OCI-M1 (cell line): ENCODE measurements around the gene UCHL1.
"Not testable (repeated sequence)": the region's sequence is repeated elsewhere in the genome, so short reads cannot be mapped to it uniquely, and the experiment has no call there.

Source experiments
- DNase-seq: peaks from one replicate; lab custom pipeline; 2025; lab: John Stamatoyannopoulos, UW

The UCHL1 gene

DNA sequence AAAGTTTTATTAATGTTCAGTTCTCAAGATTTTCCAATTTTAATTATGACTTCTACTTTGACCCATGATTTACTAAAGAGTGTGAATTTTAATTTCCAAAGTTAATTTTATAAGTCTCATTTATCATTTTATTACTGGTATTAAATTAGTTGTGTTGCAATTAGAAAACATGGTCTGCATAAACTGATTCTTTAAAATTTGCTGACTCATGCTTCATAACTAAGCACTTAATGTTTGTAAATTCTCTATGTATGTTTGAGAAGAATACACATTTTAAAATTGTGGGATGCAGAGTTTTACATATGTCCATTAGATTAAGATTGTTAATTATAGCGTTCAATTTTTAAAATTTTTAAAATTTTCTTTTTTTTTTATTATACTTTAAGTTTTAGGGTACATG, 20.2 kb upstream of the UCHL1 start:
- no peak for DNase-seq

DNA sequence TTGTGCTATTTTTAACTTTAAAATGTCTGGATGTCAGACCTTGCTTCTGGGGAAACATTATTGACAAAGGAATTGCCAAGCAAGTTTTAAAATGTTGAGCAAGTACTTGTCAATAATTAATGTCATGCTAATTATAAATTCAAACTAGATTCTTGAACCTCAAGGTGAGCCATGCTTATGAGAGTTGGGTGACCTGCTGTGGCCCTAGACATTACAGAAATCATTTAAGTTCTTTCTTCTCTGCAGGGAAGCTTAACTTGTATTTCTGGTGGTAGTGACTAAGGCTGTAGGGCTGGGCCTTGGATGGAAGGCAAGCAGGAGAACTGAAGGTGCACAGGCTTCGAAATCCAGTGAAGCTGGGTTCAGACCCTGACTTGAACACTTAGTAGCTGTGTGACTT, 14.8 kb upstream of the UCHL1 start:
- no peak for DNase-seq

DNA sequence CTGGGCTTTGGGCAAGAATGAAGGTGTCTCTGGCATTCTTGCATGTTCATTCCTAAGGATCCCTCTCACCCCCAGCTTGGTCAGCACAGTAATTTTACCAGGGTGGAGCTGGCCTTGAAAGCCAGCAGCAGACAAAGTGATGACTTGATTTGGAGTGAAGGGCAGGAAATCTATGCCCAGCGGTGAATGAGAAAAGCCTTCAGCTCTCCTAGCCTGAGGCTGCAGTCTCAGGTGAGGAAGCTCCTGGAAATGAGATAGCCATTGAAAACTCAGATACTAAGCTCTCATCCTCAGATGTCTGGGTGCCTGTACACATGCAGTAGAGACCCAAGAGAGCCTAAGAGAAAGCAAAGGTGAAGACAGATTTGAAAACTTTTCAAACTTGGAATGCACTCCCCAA, 10.7 kb upstream of the UCHL1 start:
- DNase-seq = no peak

DNA sequence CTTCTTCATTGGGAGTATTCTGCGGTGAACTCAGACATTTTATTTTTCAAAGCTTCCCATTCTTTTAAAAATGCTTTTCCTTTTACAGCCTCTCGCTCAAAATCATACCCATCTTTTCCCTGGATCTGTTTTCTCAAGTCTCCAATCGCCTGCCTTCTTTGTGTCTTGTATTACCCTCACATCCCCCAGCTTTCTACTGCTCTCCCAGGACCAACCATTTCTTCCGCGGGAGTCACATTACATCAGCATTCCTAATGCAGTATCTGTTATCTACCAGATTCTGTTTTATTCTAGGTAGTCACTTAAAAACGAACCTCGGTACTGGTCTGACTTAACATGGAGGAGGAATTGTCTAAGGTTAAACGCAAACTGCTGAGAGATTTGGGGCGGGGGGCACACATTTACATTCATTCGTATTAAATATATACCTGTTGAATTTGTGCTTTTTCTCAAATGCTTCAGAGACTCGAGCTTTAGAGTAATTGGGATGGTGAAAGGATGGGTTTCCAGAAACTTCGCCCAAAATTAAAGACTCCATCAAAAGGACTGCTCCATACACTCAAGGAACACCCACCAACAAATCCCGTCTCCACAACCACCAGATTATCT, 493 bp upstream of the UCHL1 start:
- no peak for DNase-seq

DNA sequence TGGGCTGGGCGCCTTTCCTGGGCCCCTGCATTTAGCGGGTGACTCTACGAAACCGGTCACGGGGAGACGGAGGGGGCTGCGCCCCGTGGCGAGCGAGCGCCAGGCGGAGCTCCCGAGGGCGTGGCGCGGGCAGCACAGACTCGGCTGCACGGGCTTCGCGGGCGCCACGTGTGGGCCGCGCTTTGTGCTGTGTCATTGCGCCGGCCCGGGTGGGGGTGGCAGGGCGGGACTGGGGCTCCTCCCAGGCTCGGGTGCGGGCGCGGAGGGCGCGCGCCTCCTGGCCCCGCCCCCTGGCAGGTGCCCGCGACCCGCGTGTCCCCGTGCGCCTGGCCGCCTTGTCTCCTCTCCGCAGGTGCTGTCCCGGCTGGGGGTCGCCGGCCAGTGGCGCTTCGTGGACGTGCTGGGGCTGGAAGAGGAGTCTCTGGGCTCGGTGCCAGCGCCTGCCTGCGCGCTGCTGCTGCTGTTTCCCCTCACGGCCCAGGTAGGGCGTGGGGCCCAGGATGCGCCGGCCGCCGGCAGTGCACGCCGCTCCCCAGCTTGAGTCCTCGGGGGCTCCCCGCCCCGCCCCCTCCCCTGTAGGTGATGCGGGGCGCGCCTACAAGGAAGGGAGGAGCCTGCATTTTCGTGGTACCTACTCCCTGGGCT, 651 bp downstream of the UCHL1 start:
- DNase-seq = no peak

DNA sequence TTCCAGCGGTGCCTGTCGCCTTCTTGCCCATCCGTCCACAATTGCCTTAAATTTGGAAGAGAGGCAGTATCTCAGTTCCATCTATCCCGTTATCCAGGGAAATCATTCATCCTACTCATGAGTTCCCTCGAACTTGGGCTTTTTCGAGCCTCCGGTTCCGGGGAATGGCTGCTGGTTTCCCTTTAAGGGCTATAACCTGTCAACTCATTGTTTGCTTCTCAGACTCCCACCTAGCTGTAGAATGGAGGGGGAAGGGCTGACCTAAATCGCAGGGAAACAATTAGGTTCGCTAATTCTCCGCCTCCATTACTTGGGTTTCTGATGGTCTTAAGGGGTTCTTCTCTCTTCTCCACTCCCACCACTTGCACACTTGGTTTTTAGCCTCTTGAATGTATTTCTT, 1.2 kb downstream of the UCHL1 start:
- no peak for DNase-seq

DNA sequence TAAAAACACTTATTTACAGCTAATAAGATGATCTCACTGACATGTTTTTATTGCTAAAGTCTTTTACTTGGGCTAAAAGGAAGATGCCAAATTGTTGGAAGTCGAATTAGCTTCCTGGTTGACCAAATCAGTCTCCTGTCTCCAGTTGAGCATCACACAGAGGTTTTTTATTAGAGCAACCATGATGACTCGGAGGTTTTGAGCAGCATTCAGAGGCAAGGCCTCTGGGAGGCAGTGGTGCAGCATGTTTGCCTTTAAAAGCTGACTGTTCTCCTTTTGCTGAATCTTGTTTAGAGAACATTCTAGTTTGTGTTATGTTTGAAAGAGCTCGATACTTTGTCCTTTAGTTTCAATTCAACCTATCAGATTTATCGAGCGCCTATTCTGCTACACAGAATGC, 2.1 kb downstream of the UCHL1 start:
- peak; percentile 9 for DNase-seq

DNA sequence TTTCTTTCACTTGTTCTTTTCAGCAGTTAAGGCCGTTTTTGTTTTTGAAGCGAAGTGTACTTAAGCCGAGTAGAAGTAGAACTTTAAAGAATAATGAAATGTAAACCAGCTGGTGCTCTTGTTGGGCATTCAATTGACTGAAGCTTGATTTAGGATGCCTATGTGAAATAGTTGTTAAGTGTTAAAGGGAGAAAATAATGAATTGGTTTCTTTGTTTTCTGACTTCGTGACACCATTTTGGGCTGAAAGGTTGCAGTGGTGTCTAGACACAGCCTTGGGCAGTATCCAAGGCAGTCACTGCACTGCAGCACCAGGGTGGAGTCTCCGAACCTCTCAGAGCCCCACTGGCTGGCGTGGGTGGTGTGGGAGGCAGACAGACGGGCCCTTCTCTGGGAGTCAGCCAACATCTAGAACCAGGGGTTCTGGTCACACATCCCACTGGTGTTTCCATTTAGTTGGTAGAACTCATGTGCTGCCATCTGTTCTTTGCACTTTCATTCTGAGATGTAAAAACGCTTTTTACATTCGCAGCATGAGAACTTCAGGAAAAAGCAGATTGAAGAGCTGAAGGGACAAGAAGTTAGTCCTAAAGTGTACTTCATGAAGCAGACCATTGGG, 3.5 kb downstream of the UCHL1 start:
- DNase-seq = no peak

DNA sequence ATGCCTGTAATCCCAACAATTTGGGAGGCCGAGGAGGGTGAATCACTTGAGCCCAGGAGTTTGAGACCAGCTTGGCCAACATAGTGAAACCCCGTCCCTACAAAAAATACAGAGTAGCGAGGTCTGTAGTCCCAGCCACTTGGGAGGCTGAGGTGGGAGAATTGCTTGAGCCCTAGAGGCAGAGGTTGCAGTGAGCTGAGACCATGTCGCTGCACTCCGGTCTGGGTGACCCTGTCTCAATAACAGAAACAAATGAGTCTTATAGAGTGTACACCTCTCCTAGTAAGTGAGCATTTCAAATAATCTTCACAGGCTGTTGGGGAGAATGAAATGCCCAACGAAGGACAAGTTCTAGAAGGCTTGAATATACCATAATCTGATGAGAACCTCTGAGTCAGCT, 5.5 kb downstream of the UCHL1 start:
- no peak for DNase-seq

DNA sequence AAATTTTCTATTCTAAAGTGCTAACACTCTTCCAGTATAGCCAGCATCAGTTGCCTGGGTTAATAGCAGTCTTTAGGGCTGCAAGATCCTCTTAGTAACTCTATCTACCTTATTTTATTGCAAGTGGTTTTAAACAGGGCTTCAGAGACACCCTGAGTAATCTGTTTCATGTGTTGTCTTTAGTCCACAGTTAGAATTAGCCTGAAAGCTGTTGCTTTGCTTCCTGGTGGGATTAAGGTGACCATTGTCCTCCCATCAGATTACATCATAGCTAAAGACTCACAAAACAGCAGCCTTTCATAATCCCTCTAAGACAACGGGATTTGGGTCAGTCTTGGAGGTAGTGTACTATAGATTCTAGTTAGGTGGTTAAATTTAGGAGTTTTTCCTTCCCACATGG, 7.5 kb downstream of the UCHL1 start:
- DNase-seq = no peak

DNA sequence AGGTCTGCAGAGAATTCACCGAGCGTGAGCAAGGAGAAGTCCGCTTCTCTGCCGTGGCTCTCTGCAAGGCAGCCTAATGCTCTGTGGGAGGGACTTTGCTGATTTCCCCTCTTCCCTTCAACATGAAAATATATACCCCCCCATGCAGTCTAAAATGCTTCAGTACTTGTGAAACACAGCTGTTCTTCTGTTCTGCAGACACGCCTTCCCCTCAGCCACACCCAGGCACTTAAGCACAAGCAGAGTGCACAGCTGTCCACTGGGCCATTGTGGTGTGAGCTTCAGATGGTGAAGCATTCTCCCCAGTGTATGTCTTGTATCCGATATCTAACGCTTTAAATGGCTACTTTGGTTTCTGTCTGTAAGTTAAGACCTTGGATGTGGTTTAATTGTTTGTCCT, 11.3 kb downstream of the UCHL1 start:
- DNase-seq = no peak

DNA sequence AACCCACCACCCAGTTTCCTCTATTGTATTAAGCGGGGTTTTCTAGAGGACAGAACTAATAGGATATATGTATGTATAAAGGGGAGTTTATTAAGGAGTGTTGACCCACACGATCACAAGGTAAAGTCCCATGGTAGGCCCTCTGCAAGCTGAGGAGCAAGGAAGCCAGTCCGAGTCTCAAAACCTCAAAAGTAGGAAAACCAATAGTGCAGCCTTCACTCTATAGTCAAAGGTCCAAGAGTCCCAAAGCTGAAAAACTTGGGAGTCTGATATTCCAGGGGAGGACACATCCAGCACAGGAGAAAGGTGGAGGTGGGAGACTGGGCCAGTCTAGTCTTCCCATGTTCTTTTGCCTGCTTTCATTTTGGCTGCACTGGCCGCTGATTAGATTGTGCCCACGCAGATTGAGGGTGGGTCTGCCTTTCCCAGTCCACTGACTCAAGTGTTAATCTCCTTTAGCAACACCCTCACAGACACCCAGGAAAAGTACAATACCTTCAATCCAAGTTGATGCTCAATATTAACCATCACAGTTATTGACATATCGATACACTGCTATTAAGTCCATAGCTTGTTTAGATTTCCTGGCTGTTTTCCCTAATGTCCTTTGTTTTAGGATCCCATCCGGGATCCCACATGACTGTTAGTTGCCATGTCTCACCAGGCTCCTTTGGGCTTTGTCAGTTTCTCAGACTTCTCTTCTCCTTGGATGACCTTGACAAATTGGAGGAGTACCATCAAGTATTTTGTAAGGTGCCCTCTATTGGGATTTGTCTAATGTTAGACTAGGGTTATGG, 12.2 kb downstream of the UCHL1 start:
- no peak for DNase-seq

DNA sequence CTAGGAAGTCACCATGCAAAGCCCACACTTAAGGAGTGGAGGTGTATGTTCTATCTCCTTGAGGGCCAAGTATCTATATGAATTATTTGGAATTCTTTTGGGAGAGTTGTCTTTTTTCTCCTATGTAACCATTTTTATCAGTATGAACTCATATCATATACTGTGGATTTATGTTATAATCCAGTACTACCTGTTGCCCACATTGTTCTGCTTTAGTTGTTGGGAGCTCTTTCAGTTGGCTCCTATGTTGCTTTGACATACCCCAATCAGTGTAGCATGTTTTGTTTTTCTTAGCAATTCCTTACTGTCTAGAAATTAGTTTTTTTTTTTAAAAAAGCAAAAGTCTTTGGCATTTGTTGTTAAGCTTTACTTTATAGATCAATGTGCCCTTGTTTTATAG, 13.0 kb downstream of the UCHL1 start:
- DNase-seq = no peak

DNA sequence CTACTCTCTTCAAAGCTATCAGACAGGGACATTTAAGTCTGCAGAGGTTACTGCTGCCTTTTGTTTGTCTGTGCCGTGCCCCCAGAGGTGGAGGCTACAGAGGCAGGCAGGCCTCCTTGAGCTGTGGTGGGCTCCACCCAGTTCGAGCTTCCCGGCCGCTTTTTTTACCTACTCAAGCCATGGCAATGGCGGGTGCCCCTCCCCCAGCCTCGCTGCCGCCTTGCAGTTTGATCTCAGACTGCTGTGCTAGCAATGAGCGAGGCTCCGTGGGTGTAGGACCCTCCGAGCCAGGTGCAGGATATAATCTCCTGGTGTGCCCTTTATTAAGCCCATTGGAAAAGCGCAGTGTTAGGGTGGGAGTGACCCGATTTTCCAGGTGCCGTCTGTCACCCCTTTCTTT, 19.2 kb downstream of the UCHL1 start:
- DNase-seq = not testable (repeated sequence)

DNA sequence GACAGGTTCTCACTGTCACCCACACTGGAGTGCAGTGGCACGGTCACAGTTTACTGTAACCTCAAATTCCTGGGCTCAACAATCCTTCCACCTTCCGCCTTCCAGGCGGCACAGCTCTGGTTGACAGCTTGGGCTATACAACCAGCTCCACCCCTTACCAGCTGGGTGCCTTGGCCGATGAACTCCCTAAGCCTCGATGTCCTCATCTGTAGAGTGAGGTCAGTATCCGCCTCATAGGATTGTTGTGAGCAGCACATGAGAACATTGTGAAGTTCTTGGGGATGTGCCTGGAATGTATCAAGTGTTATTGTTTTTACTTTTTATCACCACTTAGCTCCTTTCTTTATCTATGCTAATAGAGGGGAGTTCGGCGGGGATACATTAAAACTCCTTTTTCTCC, 23.3 kb downstream of the UCHL1 start:
- no peak for DNase-seq

DNA sequence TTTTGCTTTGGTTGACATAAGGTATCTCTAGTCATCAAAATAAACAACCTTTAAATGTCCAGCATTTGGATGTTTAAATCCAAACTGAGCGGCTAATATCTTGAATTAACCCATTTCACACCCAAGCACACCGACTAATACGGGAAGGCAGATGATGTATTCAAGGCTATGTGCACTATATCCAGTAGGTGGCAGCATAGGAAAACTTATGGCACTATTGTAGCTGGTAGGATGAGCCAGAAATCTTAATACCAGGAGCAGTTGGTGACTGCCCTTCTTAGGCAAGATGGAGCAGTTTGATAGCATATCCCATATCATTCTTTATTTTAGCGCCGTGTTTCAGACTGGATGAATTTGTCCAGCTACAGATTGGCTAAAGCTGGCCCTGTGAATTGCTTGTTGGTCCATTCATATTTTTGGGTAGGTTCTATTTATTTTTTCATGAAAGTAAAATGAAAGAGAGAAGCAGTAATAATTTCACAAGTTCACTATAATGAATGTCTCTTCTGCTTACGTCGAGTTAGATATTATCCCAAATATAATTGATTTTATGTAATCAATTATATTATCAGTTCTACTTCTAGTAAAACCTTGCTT, 24.4 kb downstream of the UCHL1 start:
- DNase-seq = peak; percentile 78

DNA sequence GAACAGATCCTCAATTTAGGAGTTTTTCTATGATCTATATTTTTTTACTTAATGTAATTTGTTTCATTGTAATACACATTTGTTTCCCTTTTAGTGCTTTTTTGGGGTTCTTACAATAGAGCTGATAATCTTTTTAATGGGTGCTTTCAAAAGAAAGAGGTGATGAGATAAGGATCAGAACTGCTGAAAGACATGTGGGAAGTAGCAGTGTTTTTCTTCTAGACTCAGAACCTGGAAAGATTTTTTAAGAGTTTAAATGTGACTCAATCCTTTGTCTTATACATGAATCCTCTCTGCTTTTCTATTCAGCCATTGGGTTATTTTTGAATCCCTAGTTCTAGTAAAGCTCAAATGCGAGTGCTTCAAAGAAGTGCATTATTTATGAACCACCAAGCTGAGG, 25.6 kb downstream of the UCHL1 start:
- no peak for DNase-seq

DNA sequence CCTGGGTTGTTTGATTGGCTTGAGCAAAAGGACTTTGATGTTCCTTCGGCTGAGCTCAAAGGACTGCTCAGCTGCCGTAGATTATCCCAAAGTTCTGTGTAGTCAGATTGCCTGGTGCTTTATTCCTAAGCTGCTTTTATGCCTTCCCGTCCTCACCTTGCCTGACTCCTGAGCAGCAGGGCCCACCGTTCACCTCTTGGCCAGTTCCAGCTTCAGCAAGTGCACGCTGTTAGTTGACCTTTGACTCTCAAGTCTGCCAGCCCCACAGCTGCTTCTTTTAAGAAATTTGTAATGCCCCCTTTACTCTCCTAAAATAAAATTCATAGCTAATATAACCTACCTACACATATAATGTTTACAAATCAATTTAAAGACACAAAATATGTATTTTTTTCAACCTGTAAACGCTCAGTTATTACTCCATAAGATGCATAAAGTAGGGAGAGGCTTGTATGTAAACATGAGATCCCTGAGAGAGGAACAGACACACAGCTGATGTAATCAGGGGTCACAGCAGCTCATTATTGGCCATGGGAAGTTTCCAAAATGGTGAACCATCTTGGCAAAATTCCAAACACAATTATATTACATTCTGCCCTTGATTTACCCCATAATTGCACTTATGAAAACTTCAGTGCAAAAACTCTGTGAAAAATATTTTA, 28.6 kb downstream of the UCHL1 start:
- peak; percentile 3 for DNase-seq

DNA sequence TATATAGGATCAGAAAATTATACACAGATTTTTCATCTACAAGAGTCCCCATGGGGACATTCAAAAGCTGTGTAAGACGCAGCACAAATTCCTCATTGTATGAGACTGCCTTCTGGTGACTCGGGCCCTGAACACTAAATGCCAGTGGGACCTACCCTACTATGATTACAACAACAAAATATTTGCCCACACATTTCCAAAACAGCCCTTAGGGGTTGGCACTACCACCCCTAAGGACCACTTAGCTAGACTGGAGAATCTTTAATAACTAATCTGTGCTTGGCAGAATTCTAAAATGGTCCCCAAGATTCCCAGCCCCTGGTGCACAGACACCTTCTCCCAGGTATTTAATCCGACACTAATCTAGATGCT, 29.1 kb downstream of the UCHL1 start:
- no peak for DNase-seq

DNA sequence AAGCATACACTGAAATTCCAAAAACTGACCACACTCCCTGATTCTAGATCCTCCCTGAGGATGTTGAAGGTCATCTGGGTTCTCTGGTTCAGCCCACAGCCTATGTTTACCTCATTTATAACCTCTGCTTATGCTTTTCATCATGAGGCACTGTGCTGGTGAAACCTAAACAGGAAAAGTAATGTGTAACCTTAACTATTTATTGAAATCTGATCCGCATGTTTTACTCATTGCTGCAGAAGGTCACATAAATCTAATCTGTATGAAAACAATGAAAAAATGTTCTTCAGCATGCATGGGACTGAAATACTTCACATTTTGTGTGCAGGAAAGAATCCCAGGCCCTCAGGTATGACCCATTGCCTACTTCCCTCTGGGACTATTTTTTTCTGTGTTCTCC, 30.3 kb downstream of the UCHL1 start:
- DNase-seq = no peak

DNA sequence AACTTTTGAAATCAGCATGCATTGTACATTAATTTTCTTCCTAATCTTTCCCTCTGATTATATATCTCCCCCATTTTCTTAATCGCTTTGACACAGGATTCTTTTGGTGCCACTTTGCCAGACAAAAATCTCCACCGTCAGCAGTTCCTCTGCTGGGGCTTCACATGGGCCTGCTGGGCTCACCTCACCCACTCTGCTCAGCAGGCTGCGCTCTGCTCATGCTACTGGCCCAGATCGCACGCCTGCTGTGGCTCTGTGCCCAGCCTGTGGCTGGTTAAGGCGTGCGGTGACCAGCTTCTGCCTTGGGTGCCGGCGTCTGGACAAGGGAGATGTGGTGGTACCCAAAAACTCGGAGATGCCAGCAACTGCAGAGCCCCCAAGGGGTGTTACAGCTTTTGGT, 31.1 kb downstream of the UCHL1 start:
- no peak for DNase-seq

DNA sequence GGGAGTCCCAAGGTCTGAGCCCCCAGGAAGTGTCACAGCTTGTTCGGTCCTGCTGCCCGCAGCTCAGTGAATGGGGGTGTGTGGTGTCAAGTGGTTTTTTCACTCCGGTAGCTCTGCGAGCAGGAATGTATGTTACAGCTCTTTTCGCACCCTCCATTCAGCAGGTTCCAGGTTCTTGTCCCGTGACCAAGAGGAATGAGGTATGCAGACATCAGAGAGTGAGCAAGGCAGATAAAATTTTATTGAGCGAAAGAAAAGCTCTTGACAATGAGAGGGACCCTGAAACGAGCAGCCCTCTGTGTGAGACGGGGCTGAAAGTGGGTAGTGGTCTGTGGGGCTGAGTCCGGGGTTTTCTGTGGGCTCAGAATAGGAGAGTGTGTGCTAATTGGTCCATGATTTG, 31.5 kb downstream of the UCHL1 start:
- DNase-seq = no peak
